NCI-H187 (cell line): Measurements from ENCODE around the gene HOXC6.

ENCODE experiments used
- DNase-seq, 2 experiments: peaks; one replicate each; lab custom pipeline; 2025; lab: John Stamatoyannopoulos, UW

HOXC6 gene

GRCh38 chr12:54029529-54030441, 1.5 kb downstream of the HOXC6 start:
- no peak for DNase-seq

GRCh38 chr12:54030442-54030801, 2.2 kb downstream of the HOXC6 start:
- DNase-seq, result no peak

GRCh38 chr12:54030889-54031471, 2.7 kb downstream of the HOXC6 start:
- no peak for DNase-seq

- no peak for DNase-seq
These were observed 3.2 kb downstream of the HOXC6 start for GRCh38 chr12:54031480-54031879.

- DNase-seq, result no peak
These were observed 3.9 kb downstream of the HOXC6 start for GRCh38 chr12:54032086-54032619.

GRCh38 chr12:54032627-54033100, 4.4 kb downstream of the HOXC6 start, which contains the start of gene HOXC5:
TSS of gene HOXC5 (plus strand) at chr12:54033050. CDS start at chr12:54033123, 73 bp downstream.
- DNase-seq, result peak; percentile 76 to 85

GRCh38 chr12:54033106-54033979, 5.1 kb downstream of the HOXC6 start:
- DNase-seq, result peak in 1 of 2 experiments; percentile 37

GRCh38 chr12:54033980-54034784, 5.9 kb downstream of the HOXC6 start:
- no peak for DNase-seq

- no peak for DNase-seq
These were observed 6.6 kb downstream of the HOXC6 start for GRCh38 chr12:54034785-54035310.

GRCh38 chr12:54035568-54036264, 7.5 kb downstream of the HOXC6 start:
- DNase-seq, result no peak

- DNase-seq, result peak; percentile 73 to 79
These were observed 8.6 kb downstream of the HOXC6 start for GRCh38 chr12:54036620-54037359.

GRCh38 chr12:54037360-54038283, 9.4 kb downstream of the HOXC6 start:
- DNase-seq, result no peak

GRCh38 chr12:54038284-54038870, 10.1 kb downstream of the HOXC6 start:
- DNase-seq, result no peak

- DNase-seq, result no peak
These were observed 10.7 kb downstream of the HOXC6 start for GRCh38 chr12:54038871-54039414.

GRCh38 chr12:54039417-54040147, 11.3 kb downstream of the HOXC6 start:
- no peak for DNase-seq

GRCh38 chr12:54040148-54040494, 11.9 kb downstream of the HOXC6 start:
- no peak for DNase-seq

- no peak for DNase-seq
These were observed 12.4 kb downstream of the HOXC6 start for GRCh38 chr12:54040648-54041047.
